GM11168 (cell line): ENCODE data around the gene EIF4G3.
"Not testable (repeated sequence)": the region's sequence is repeated elsewhere in the genome, so short reads cannot be mapped to it uniquely, and the experiment has no call there.

Experiments used
- in situ Hi-C: fragments of 300-500 bp; cut with MboI; formaldehyde crosslinking; loops from one replicate; pipeline ENCODE4 v1.12.0; 2022; ENCODE audit warnings: low sequenced_read_pairs; ENCODE audit not compliant: unreplicated experiment

The EIF4G3 gene

GRCh38 chr1:21089299-21089698 lies 87.4 kb downstream of the EIF4G3 start:
- in situ Hi-C loops, result no loop called here

GRCh38 chr1:21084111-21084810 lies 92.4 kb downstream of the EIF4G3 start:
- in situ Hi-C loops, result no loop called here

- in situ Hi-C loops, result no loop called here
These were observed 94.6 kb downstream of the EIF4G3 start for GRCh38 chr1:21082073-21082472.

- in situ Hi-C loops, result no loop called here
These were observed 99.6 kb downstream of the EIF4G3 start for GRCh38 chr1:21077085-21077484.

- in situ Hi-C loops, result no loop called here
These were observed 104.0 kb downstream of the EIF4G3 start for GRCh38 chr1:21072721-21073120.

- in situ Hi-C loops, result no loop called here
These were observed 107.1 kb downstream of the EIF4G3 start for GRCh38 chr1:21069549-21069948.

- in situ Hi-C loops, result no loop called here
These were observed 107.8 kb downstream of the EIF4G3 start for GRCh38 chr1:21068937-21069336.

GRCh38 chr1:21067551-21068227 lies 109.0 kb downstream of the EIF4G3 start:
- in situ Hi-C loops, result no loop called here

GRCh38 chr1:21066356-21067012 lies 110.2 kb downstream of the EIF4G3 start:
- in situ Hi-C loops, result no loop called here

- in situ Hi-C loops, result no loop called here
These were observed 110.8 kb downstream of the EIF4G3 start for GRCh38 chr1:21065851-21066250.

- in situ Hi-C loops, result no loop called here
These were observed 112.6 kb downstream of the EIF4G3 start for GRCh38 chr1:21064057-21064456.

- in situ Hi-C loops, result no loop called here
These were observed 116.2 kb downstream of the EIF4G3 start for GRCh38 chr1:21060523-21060922.

GRCh38 chr1:21059021-21059420 lies 117.7 kb downstream of the EIF4G3 start:
- in situ Hi-C loops, result no loop called here

- in situ Hi-C loops, result no loop called here
These were observed 118.5 kb downstream of the EIF4G3 start for GRCh38 chr1:21058035-21058793.

- in situ Hi-C loops, result not testable (repeated sequence)
These were observed 123.3 kb downstream of the EIF4G3 start for GRCh38 chr1:21053189-21053928.

- in situ Hi-C loops, result no loop called here
These were observed 124.7 kb downstream of the EIF4G3 start for GRCh38 chr1:21052034-21052433.

- in situ Hi-C loops, result no loop called here
These were observed 125.4 kb downstream of the EIF4G3 start for GRCh38 chr1:21051177-21051825.

- in situ Hi-C loops, result no loop called here
These were observed 126.7 kb downstream of the EIF4G3 start for GRCh38 chr1:21050031-21050430.

GRCh38 chr1:21048462-21048861 lies 128.2 kb downstream of the EIF4G3 start:
- in situ Hi-C loops, result no loop called here

- in situ Hi-C loops, result no loop called here
These were observed 130.6 kb downstream of the EIF4G3 start for GRCh38 chr1:21046132-21046531.
